ENCODE results near the gene AMOT.

GRCh38 chrX:112865464-112866025 lies 24.9 kb upstream of the AMOT start:
- TF ChIP-seq EZH2phosphoT487 (IDR thresholded peaks at IDR 0.05; ENCODE audit: unreplicated experiment) (no peak), CTCF (conservative IDR thresholded peaks at IDR 0.05; ENCODE audit: low read depth in 2 of 2) (no peak), POLR2AphosphoS5 (IDR thresholded peaks at IDR 0.05; ENCODE audit: low read depth) (no peak), REST (IDR thresholded peaks at IDR 0.05; ENCODE audit: unreplicated experiment) (no peak), EZH2 (IDR thresholded peaks at IDR 0.05; ENCODE audit: low read depth, unreplicated experiment) (no peak), ETS1 (IDR thresholded peaks at IDR 0.05) (no peak), CREB1 (CRISPR knock-in tag; IDR thresholded peaks at IDR 0.05; ENCODE audit: low read depth) (no peak), NANOG (IDR thresholded peaks at IDR 0.05; ENCODE audit: borderline replicate concordance) (no peak), JUNB (IDR thresholded peaks at IDR 0.05; ENCODE audit: unreplicated experiment) (no peak)

Measured in GM23338 (cell line).